Astrocyte (in vitro differentiated cells and primary cell): ENCODE data around the gene EIF3K. TPM values are rescaled to one million over a fixed set of nuclear protein-coding genes. Genes with fewer than 3 reads are reported as not detected.

Experiments
- DNase-seq: peaks from one replicate; pipeline ENCODE4 v3.0.0-alpha.2; 2010; ENCODE audit warnings: low read depth
- FAIRE-seq: peaks from 2 replicates; lab custom pipeline; 2011; peaks lifted over from hg19 to GRCh38; lab: Jason Lieb, UNC
- H2AFZ ChIP-seq: 2 replicates; pipeline ENCODE4 v1.6.0; 2012; ENCODE audit warnings: low read depth, low read length, inconsistent platforms
- H3K27ac ChIP-seq: 2 replicates; pipeline ENCODE4 v1.5.1; 2011; ENCODE audit warnings: low read depth, low read length, inconsistent platforms
- H3K27me3 ChIP-seq: 2 replicates; pipeline ENCODE4 v1.6.0; 2011; ENCODE audit warnings: low read length, inconsistent platforms; ENCODE audit not compliant: insufficient read depth
- H3K36me3 ChIP-seq: 2 replicates; pipeline ENCODE4 v1.5.1; 2011; ENCODE audit warnings: low read length, inconsistent platforms; ENCODE audit not compliant: insufficient read depth
- H3K4me1 ChIP-seq: 2 replicates; pipeline ENCODE4 v1.5.1; 2011; ENCODE audit warnings: low read length, inconsistent platforms; ENCODE audit not compliant: insufficient read depth
- H3K4me2 ChIP-seq: 2 replicates; pipeline ENCODE4 v1.6.0; 2012; ENCODE audit warnings: low read length, inconsistent platforms
- H3K4me3 ChIP-seq: 2 replicates; pipeline ENCODE4 v1.5.1; 2011; ENCODE audit warnings: low read depth, mild to moderate bottlenecking, low read length, inconsistent platforms; ENCODE audit not compliant: insufficient read depth
- H3K79me2 ChIP-seq: 2 replicates; pipeline ENCODE4 v1.6.0; 2012; ENCODE audit warnings: mild to moderate bottlenecking, low read length, inconsistent platforms; ENCODE audit not compliant: insufficient read depth
- H3K9ac ChIP-seq: 2 replicates; pipeline ENCODE4 v1.6.0; 2012; ENCODE audit warnings: mild to moderate bottlenecking, low read length, inconsistent platforms
- H3K9me3 ChIP-seq: 2 replicates; pipeline ENCODE4 v1.5.1; 2012; ENCODE audit warnings: low read depth, mild to moderate bottlenecking, low read length, inconsistent platforms; ENCODE audit not compliant: insufficient read depth
- H4K20me1 ChIP-seq: 2 replicates; pipeline ENCODE4 v1.6.0; 2012; ENCODE audit warnings: low read length, inconsistent platforms; ENCODE audit not compliant: insufficient read depth
- H3K27ac Mint-ChIP-seq: one replicate; pipeline ENCODE4 v1.8.0; 2021; ENCODE audit warnings: mild to moderate bottlenecking, mixed read lengths; ENCODE audit not compliant: unreplicated experiment
- H3K27me3 Mint-ChIP-seq: one replicate; pipeline ENCODE4 v1.8.0; 2021; ENCODE audit warnings: low read depth, mixed read lengths; ENCODE audit not compliant: unreplicated experiment
- H3K36me3 Mint-ChIP-seq: one replicate; pipeline ENCODE4 v1.8.0; 2021; ENCODE audit warnings: low read depth, mixed read lengths; ENCODE audit not compliant: unreplicated experiment
- H3K4me1 Mint-ChIP-seq: one replicate; pipeline ENCODE4 v1.8.0; 2021; ENCODE audit warnings: low read depth, mixed read lengths; ENCODE audit not compliant: unreplicated experiment
- H3K4me3 Mint-ChIP-seq: one replicate; pipeline ENCODE4 v1.8.0; 2021; ENCODE audit warnings: mild to moderate bottlenecking, moderate library complexity, mixed read lengths; ENCODE audit not compliant: unreplicated experiment
- H3K9me3 Mint-ChIP-seq: one replicate; pipeline ENCODE4 v1.8.0; 2021; ENCODE audit warnings: mild to moderate bottlenecking, mixed read lengths; ENCODE audit not compliant: unreplicated experiment
- EZH2 ChIP-seq: IDR thresholded peaks from 2 replicates; pipeline ENCODE4 v1.6.1; 2012; ENCODE audit warnings: mild to moderate bottlenecking, low read length, inconsistent platforms; ENCODE audit not compliant: insufficient read depth
- total RNA-seq: library from RNA; stranded (reverse); gene quantifications from 2 replicates; pipeline ENCODE4 v1.2.1, GENCODE V29; 2021
- TF ChIP-seq, protein P1 (sequence below): IDR thresholded peaks from 2 replicates; pipeline ENCODE4 v1.5.1; 2011; ENCODE audit warnings: low read depth, mild to moderate bottlenecking, inconsistent platforms, low read length, moderate library complexity; ENCODE audit not compliant: insufficient read depth

EIF3K gene
- total RNA-seq, 1 donor from 2014 or later = 229 TPM

DNA sequence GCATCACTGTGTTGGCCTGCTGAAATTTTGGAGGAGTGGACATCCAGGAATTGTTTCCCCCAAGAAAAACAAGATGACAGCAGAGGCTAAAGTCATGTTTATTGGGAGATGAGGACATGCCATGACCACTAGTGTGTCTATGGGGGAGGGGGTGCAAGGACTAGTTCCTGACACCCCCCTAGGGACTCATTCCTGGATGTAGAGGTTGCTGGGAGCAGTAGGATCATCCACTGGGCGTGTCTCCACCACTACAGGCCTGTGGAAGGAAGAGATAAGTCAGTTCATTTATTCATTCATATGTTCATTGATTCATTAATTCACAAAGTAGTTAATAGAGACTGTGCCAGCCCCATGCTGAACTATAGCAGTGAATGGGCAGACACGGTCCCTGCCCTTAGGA, 31.4 kb upstream of the EIF3K start:
- Mint-ChIP-seq H3K27ac (no peak overlapping the region), H3K4me3 (no peak overlapping the region), H3K9me3 (no peaks in the 10 kb centered on the region), H3K27me3 (peaks cover 13% of the 10 kb centered on the region), H3K4me1 (no peaks in the 10 kb centered on the region), H3K36me3 (peaks cover 3% of the 10 kb centered on the region)
- H3K36me3 ChIP-seq = no peaks in the 10 kb centered on the region
- H3K9ac ChIP-seq = no peak overlapping the region
- H3K4me1 ChIP-seq = no peaks in the 10 kb centered on the region
- H3K27me3 ChIP-seq = no peaks in the 10 kb centered on the region
- DNase-seq (no peak), FAIRE-seq (no peak)
- no peak overlapping the region for H3K4me2 ChIP-seq
- H3K27ac ChIP-seq = no peak overlapping the region
- H3K79me2 ChIP-seq = no peaks in the 10 kb centered on the region
- no peak for TF ChIP-seq EZH2
- TF ChIP-seq, protein P1, sequence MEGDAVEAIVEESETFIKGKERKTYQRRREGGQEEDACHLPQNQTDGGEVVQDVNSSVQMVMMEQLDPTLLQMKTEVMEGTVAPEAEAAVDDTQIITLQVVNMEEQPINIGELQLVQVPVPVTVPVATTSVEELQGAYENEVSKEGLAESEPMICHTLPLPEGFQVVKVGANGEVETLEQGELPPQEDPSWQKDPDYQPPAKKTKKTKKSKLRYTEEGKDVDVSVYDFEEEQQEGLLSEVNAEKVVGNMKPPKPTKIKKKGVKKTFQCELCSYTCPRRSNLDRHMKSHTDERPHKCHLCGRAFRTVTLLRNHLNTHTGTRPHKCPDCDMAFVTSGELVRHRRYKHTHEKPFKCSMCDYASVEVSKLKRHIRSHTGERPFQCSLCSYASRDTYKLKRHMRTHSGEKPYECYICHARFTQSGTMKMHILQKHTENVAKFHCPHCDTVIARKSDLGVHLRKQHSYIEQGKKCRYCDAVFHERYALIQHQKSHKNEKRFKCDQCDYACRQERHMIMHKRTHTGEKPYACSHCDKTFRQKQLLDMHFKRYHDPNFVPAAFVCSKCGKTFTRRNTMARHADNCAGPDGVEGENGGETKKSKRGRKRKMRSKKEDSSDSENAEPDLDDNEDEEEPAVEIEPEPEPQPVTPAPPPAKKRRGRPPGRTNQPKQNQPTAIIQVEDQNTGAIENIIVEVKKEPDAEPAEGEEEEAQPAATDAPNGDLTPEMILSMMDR = no peak
- no peak overlapping the region for H3K4me3 ChIP-seq
- no peak overlapping the region for H2AFZ ChIP-seq
- no peaks in the 10 kb centered on the region for H4K20me1 ChIP-seq
- H3K9me3 ChIP-seq = no peaks in the 10 kb centered on the region

DNA sequence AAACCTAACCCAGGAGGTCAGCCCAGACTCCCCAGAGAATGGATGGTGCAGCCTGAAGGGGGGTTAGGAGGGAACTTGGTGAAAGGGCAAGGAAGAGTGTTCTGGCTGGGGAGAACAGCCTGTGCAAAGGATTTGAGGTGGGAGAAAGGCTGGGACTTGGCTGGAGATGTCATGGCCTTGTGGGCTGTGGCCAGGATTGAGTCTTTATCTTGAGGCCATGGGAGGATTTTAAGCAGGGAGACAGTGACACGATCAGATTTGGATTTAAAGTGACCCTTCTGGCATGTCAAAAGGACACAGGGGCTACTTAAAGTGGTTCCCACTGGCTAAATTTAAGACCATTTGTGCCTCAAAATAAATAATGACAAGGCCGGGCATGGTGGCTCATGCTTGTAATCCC, 30.9 kb upstream of the EIF3K start:
- Mint-ChIP-seq H3K4me3 (no peak overlapping the region), H3K27me3 (peaks cover 11% of the 10 kb centered on the region), H3K27ac (no peak overlapping the region), H3K4me1 (no peaks in the 10 kb centered on the region), H3K9me3 (no peaks in the 10 kb centered on the region), H3K36me3 (peaks cover 3% of the 10 kb centered on the region)
- Histone ChIP-seq H3K9me3 (no peaks in the 10 kb centered on the region), H4K20me1 (no peaks in the 10 kb centered on the region), H3K9ac (no peak overlapping the region), H3K27me3 (no peaks in the 10 kb centered on the region), H3K27ac (no peak overlapping the region), H3K4me3 (no peak overlapping the region), H3K36me3 (no peaks in the 10 kb centered on the region), H3K4me1 (no peaks in the 10 kb centered on the region), H3K4me2 (no peak overlapping the region), H2AFZ (no peak overlapping the region), H3K79me2 (no peaks in the 10 kb centered on the region)
- no peak for FAIRE-seq
- TF ChIP-seq, protein P1 = no peak
- no peak for TF ChIP-seq EZH2
- DNase-seq = no peak

DNA sequence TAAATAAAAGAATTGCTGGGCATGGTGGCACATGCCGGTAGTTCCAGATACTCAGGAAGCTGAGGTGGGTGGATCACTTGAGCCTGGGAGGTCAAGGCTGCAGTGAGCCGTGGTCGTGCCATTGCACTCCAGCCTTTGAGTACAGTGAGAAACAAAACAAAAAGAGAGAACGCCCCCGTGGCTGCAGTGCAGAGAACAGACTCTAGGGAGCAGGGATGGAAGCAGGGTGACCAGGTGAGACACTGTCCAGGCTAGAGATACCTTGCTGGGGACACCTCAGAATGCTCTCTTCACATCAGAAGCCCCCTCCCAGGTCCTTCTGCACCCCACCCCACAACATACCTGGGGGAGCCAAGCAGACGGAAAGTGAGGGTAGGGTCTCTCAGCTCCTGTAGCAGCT, 26.0 kb upstream of the EIF3K start:
- Histone ChIP-seq H3K9me3 (no peaks in the 10 kb centered on the region), H3K36me3 (no peaks in the 10 kb centered on the region), H3K9ac (no peak overlapping the region), H3K4me1 (no peaks in the 10 kb centered on the region), H3K4me3 (no peak overlapping the region), H3K79me2 (no peaks in the 10 kb centered on the region), H3K4me2 (no peak overlapping the region), H4K20me1 (no peaks in the 10 kb centered on the region), H3K27ac (no peak overlapping the region), H2AFZ (no peak overlapping the region), H3K27me3 (no peaks in the 10 kb centered on the region)
- Mint-ChIP-seq H3K27ac (no peak overlapping the region), H3K27me3 (peaks cover 21% of the 10 kb centered on the region), H3K36me3 (peaks cover 1% of the 10 kb centered on the region), H3K9me3 (no peaks in the 10 kb centered on the region), H3K4me3 (no peak overlapping the region), H3K4me1 (no peaks in the 10 kb centered on the region)
- DNase-seq (no peak), FAIRE-seq (no peak)
- TF ChIP-seq, protein P1 = no peak
- TF ChIP-seq EZH2 = no peak
